Coronary artery (tissue), 2 donors: ENCODE measurements around the gene PHC1.

Experiments
- DNase-seq: peaks from one replicate; pipeline ENCODE4 v3.0.0-alpha.2; 2017; ENCODE audit warnings: low spot score
- H3K27ac ChIP-seq, 2 donors: fragments of 200-600 bp; sonication (generic); one replicate each; pipeline ENCODE4 v1.5.1; 2016 to 2019
- H3K4me3 ChIP-seq: fragments of 200-600 bp; sonication (generic); 2 replicates; pipeline ENCODE4 v1.5.1; 2016; ENCODE audit warnings: mild to moderate bottlenecking, moderate library complexity
- TF ChIP-seq, protein P1 (sequence below): fragments of 200-600 bp; sonication (generic); IDR thresholded peaks from one replicate; pipeline ENCODE4 v1.5.1; 2019; ENCODE audit warnings: antibody characterized with exemption

Gene PHC1

DNA sequence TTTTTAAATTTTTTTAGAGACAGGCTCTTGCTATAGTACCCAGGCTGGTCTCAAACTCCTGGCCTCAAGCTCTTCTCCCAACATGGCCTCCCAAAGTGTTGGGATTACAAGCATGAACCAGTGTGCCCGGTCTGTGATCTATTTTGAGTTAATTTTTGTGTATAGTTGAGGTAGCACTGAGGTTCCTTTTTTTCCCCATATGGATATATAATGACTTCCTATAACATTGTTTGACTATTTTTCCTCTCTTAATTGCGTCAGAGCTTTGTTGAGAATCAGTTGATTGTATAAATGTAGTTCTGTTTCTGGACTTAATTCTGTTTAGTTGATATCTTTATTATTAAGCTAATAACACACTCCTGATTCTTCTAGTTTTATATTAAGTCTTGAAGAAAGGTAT is 43.8 kb downstream of the PHC1 start:
- H3K27ac ChIP-seq, result no peak overlapping the region
- H3K4me3 ChIP-seq, result no peak overlapping the region
- DNase-seq, result no peak
- TF ChIP-seq, protein P1, sequence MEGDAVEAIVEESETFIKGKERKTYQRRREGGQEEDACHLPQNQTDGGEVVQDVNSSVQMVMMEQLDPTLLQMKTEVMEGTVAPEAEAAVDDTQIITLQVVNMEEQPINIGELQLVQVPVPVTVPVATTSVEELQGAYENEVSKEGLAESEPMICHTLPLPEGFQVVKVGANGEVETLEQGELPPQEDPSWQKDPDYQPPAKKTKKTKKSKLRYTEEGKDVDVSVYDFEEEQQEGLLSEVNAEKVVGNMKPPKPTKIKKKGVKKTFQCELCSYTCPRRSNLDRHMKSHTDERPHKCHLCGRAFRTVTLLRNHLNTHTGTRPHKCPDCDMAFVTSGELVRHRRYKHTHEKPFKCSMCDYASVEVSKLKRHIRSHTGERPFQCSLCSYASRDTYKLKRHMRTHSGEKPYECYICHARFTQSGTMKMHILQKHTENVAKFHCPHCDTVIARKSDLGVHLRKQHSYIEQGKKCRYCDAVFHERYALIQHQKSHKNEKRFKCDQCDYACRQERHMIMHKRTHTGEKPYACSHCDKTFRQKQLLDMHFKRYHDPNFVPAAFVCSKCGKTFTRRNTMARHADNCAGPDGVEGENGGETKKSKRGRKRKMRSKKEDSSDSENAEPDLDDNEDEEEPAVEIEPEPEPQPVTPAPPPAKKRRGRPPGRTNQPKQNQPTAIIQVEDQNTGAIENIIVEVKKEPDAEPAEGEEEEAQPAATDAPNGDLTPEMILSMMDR, result no peak

DNA sequence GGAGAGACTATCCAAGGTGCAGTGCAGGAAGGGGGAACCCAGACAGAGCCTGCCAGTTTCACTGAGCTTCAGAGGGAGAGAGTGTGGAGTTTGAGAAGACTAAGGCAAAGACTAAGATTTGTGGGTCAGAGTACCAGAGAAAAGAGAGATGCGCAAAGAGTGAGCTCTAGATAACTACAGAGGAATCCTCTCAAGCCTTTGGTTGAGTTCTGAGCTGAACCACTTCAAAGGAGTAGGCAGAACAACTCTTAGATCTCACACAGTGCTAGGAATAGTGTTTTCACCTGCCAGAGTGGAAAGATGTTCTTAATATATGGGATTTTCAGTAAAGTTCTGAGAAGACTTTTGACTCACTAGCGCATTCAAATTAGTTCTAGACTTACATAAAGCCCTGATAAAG is 45.9 kb downstream of the PHC1 start:
- DNase-seq, result no peak
- no peak overlapping the region for H3K27ac ChIP-seq
- TF ChIP-seq, protein P1, result no peak
- H3K4me3 ChIP-seq, result no peak overlapping the region

DNA sequence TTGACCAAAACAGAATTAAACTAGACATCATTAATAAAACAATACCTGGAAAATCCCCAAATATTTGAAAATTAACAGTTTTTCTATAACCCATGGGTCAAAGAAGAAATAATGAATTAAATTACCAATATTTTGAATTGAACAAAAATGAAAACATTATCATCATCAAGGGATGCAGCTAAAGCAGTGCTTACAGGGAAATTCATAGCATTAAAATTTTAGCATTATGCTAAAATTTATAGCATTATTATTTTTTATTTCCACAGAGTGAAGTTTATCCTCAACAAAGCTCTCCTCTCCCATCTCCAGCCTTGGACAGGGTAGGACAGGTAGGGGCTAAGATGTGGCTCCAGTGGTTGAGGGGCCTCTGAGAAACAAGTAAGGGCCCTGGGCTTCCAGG is 54.5 kb downstream of the PHC1 start:
- no peak overlapping the region for H3K27ac ChIP-seq
- TF ChIP-seq, protein P1, result no peak
- H3K4me3 ChIP-seq, result no peak overlapping the region
- no peak for DNase-seq

DNA sequence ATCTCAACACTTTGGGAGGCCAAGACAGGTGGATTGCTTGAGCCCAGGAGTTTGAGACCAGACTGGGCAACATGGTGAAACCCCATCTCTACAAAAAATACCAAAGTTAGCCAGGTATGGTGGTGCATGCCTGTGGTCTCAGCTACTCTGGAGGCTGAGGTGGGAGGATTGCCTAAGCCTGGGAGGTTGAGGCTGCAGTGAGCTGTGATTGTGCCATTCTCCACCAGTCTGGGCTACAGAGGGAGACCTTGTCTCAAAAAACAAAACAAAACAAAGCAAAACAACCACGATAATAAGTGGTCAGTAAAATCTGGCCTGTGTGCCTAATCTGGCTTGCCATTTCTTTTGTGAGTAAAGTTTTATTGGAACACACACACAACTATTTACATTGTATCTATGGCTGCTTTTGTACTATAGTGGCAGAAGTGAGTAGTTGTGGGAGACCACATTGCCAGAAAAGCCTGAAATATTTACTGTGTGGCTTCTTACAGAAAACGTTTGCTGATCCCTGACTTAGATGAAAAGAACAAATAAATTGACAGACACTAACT is 55.6 kb downstream of the PHC1 start:
- Histone ChIP-seq H3K27ac (no peak overlapping the region), H3K4me3 (no peak overlapping the region)
- TF ChIP-seq, protein P1, result no peak
- DNase-seq, result no peak

DNA sequence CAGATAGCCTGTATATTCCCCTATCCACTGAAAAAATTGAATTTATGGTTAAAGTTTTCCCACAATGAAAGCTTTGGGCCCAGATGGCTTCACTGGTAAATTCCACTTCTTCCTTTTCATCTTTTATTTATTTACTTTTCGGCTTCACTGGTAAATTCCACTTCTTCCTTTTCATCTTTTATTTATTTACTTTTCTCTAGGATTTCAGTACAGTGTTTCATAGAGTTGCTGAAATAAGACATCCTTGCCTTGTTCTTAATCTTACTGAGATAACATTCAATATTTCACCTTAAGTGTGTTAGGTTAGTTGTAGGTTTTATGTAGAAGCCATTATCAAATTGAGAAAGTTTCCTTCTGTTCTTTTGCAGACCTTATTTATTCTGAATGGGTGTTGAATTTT is 56.1 kb downstream of the PHC1 start:
- TF ChIP-seq, protein P1, result no peak
- DNase-seq, result no peak
- Histone ChIP-seq H3K4me3 (no peak overlapping the region), H3K27ac (no peak overlapping the region)

DNA sequence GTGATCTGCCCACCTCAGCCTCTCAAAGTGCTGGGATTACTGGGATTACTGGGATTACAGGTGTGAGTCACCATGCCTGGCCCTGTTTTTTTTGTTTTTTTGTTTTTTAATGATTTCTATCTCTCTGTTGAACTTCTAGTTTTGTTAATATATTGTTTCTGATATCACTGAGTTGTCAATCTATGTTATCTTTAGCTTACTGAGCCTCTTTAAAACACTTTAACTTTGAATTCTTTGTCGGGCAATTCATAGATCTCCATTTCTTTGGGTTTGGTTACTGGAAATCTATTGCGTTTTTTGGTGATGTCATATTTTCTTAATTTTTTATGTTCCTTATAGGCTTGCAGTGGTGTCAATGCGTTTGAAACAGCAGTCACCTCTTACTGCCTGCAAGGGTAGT is 65.8 kb downstream of the PHC1 start:
- no peak for DNase-seq
- H3K4me3 ChIP-seq, result no peak overlapping the region
- H3K27ac ChIP-seq, result no peak overlapping the region
- TF ChIP-seq, protein P1, result no peak

DNA sequence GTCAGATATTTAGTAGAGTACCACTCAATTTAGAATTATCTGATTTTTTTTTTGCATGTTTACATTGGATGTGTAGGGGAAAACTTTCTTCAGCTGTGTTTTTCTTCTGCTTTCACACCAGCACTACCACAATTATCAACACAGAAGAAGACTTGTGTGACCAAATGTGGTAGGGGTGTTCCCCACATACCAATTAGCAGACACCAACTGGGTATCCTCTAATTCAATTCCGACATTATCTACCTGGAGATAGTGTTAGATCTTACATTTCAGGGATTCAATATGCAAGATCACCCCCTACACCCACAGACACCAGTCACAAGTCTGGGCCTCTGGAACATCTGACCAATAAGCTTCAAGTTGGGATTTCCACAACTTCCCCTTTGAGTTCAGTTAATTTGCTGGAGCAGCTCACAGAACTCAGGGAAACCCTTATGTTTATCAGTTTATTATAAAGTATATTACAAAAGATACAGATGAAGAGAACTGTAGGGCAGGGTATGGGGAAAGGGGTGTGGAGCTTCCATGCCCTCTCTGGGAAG is 71.0 kb downstream of the PHC1 start:
- TF ChIP-seq, protein P1, result no peak
- H3K27ac ChIP-seq, result no peak overlapping the region

More for the DNA sequence above, 71.0 kb downstream of the PHC1 start:
- no peak for DNase-seq
- H3K4me3 ChIP-seq, result no peak overlapping the region
